Activated CD8-positive, alpha-beta memory T cell treated with anti-CD3 and anti-CD28 coated beads, Interleukin-2, amount 50 U/mL, for 4 hours (primary cell): ENCODE results near the gene KLHL2.
"Not testable (repeated sequence)": the region's sequence is repeated elsewhere in the genome, so short reads cannot be mapped to it uniquely, and the experiment has no call there.

Experiments
- DNase-seq: peaks from one replicate; pipeline ENCODE4 v3.0.0-alpha.2; 2020

Gene KLHL2

GRCh38 chr4:165203541-165204461 lies 3.6 kb upstream of the KLHL2 start:
- no peak for DNase-seq

DNA sequence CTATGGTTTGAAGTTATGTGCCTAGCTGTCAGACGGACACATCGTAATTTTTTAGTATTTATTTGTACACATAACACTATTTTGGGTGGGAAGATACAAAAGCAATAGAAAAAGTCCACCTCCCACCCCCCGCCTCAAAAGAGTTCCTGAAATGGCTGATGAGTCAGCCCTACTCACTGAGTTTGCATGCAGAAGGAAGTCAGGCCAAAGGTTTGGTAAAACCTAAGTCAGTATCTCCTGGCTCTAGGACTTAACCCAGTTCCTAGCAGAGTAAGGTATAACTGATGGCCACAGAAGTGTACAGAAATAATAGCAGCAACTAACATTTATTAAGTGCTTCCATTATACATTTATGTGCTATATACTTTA lies 2.9 kb upstream of the KLHL2 start:
- peak; percentile 16 for DNase-seq

DNA sequence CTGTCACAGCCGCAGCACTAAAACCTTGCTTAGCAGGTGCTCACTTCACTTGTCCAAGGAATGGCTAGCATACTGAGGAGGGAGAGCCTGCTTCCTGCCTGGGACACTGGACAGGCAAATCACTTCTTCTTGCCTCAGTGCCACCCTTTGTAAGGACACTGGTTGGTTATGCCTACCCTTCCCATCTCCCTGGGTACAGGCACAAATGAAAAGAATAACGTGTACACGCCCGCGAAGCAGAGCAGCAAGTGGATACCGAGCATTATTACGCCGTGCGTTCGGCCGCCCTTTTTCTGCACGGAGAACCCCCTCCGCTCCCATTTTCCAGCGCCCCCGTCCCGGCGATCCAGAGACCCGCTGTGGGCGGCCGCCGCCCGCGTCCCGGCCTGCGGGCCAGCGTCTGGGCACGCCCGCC lies 338 bp upstream of the KLHL2 start:
- no peak for DNase-seq

DNA sequence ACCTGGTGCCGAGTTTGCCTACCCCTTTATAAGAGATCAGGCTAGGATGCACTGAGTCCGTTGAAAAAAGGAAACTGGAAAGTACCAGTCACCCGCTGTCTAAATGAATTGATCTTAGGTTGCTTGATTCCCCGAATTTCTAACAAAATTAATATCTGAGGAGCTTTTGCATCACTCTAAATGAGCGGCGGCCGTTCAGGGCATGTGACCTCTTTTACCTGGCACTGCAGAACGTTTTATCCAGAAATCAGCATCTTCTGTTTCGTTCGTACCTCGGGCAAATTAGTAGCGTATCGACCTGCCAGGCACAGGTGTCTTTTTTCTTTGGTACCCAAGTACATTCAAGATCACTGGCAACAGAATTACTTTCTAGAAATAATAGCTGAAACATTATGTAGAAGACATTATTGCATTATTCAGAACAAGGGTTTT lies 876 bp downstream of the KLHL2 start:
- DNase-seq = no peak

GRCh38 chr4:165208741-165209388 lies 1.5 kb downstream of the KLHL2 start:
- peak; percentile 30 for DNase-seq

GRCh38 chr4:165209796-165210195 lies 2.4 kb downstream of the KLHL2 start:
- no peak for DNase-seq

DNA sequence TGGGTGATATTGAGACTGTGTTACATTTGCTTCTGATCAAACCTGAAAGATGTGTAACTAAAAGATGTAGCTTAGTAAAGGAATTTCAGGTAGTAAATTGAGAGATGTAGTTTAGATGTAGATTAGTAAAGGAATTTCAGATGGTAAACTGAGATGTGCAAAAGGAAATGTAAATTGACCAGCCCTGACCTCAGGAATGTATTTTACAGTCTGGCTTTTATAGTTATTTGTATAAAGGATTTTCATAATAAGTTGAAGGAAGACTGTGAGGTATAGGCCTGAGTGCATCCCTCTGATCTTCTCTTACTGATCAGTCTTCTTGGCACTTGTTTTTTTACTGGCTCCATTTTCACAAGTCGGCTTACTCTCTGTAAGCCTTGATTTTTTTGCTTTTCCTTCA lies 3.2 kb downstream of the KLHL2 start:
- no peak for DNase-seq

- DNase-seq = not testable (repeated sequence)
These were observed 5.3 kb downstream of the KLHL2 start for GRCh38 chr4:165212647-165213046.

- DNase-seq = not testable (repeated sequence)
These were observed 6.0 kb downstream of the KLHL2 start for GRCh38 chr4:165213404-165213803.

- not testable (repeated sequence) for DNase-seq
These were observed 6.8 kb downstream of the KLHL2 start for GRCh38 chr4:165213991-165214709.

DNA sequence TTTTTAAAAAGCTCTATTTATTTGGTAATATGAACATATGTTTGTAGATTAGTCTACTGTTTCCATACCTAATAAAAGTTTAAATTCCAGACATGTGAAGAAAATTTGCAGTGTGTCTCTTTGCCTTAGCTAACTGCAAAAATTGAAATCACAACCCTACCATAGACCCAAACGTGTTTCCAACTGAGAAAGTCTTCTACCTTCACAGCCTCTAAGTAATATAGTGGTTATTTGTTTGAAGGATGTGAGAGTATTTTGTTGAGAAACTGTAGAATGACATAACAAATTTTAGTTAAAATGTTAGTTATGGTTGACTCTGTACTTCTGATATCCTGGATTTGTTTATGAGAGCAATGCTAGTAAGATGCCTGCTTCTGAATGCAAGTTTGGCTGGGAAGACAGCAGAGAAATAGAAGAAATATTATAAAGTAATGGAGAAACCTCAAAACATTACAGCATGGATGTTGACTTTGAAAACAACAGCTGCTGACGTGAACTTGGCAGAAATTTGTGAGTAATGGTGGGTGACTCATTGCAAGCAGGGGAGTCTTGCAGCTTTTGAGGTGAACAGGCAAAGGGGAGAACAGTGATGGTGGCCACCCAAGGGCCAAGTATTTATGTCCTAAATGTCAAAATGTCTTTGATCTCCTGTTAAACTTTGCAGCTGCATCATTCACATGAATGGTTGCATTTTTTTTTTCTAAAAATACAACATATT lies 7.8 kb downstream of the KLHL2 start:
- DNase-seq = peak; percentile 51

- not testable (repeated sequence) for DNase-seq
These were observed 8.6 kb downstream of the KLHL2 start for GRCh38 chr4:165215761-165216487.

GRCh38 chr4:165217325-165217724 lies 10.0 kb downstream of the KLHL2 start:
- no peak for DNase-seq

DNA sequence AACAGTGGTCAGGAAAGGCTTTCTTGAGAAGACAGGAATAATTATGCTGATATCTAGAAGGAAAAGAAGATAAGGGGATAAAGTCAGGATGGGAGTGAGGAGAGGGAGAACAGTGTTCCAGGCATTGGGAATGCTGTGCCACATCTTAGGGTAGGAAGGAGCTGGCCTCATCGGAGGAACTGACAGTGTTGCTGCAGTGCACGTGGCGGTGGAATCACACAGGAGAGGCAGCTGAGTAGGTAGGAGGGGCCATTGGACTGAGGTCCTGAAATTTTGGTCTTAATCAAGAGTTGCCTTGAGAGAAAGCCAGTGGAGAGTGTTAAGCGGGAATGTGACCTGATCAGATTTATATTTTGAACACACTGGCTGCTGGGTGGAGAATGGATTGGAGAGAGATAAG lies 13.9 kb downstream of the KLHL2 start:
- not testable (repeated sequence) for DNase-seq

- not testable (repeated sequence) for DNase-seq
These were observed 14.8 kb downstream of the KLHL2 start for GRCh38 chr4:165221993-165222650.

DNA sequence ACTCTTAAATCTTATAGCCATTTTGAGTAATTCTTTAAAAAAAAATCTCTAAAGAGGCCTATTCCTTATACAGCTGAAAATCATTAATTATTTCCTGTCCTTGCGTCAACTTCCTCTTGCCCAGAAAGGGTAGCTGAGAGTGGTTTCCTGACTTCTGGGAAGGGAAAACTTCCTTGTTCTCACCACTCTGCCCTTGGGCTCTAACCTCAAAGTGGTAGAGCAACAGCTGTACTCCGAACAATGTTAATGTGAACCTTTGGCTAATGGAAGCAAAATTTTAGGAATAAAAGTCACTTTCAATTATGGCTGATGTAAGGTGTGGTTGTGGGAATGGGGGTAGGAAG lies 15.3 kb downstream of the KLHL2 start:
- DNase-seq = no peak

GRCh38 chr4:165227401-165227800 lies 20.0 kb downstream of the KLHL2 start:
- not testable (repeated sequence) for DNase-seq

DNA sequence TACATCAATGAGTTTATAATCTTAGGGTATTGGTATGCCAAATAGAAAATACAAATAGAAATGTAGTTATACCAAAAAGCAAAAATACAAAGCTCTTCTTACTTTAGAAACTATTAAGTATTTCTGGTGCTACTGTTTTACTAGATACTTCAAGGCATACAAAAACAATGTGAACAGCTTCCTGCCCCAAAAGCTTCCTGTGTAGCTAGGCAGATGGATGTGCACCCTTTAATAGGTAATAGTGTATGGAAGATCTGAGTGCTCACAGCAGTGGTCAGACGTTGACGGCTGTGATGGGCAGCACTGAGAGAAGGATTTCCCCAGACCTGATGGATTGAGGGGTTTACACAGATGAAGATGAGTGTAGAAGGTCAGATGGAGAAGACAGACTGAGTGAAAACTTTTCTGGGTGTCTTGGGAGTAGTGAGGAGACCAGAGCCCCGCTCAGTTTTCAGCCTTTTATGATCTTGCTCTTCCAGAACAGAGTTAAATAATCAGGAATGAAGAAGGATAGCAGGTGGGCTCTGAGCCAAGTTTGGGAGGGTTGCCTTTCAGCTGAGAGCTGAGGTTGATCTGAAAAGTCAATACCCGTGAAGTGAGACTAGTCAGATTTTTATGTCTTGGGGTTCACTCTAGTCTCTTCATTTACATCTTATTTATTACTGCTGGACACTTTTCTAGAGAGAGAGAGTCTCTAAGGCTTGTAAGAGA lies 22.3 kb downstream of the KLHL2 start:
- DNase-seq = not testable (repeated sequence)

DNA sequence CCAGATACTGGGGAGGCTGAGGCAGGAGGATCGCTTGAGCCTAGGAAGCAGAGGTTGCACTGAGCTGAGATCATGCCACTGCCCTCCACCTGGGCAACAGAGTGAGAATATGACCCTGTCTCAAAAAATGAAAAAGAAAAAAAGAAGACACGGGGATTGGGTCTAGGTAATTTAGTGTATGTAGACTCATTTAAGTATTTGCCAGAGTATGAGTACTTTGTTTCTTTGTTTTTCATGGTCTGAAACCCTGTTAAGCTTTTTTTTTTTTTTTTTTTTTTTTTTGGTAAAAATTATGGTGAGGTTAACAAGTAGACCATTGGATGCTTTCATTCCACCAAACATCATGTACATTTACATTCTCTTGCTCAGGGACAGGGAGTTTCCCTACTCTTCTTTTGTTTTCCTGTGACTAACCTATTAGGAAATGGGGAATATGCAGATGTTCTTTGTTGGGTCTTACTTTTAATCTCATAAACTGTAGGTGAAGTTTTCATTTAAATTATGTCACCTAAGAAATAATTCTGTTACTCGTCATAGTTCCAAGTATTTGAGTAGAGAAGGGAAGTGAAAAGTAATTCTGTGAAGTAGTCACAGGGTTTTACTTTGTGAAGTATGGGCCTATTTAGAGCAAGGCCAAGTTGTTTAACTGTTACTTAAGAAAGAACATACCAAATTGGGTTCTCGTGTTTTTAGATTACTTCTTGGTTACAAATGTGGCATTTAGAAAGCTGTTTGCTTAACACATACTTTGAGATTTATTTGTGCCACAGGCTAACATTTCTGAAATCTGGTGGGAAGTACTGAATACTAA lies 25.5 kb downstream of the KLHL2 start:
- DNase-seq = not testable (repeated sequence)

DNA sequence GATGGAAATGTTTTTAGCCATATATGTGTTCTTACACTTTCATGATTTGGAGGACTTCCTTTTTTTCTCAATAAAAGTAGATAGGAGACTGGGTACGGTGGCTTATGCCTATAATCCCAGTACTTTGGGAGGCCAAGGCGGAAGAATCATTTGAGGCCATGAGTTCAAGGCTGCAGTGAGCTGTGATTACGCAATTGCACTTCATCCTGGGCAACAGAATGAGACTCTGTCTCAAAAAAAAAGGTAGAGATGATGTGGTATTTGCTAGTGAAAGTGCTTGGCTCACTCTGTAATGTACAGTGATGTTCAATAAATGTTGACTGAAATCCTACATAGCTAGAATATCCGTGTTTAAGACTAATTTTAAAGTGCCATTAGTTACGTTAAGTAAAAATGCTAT lies 27.4 kb downstream of the KLHL2 start:
- DNase-seq = no peak
